HepG2 (cell line): ENCODE measurements around the gene TARBP2. TPM values are rescaled to one million over a fixed set of nuclear protein-coding genes. Genes with fewer than 3 reads are reported as not detected.

Experiments used
- CBFB ChIP-seq: sonication (generic); formaldehyde crosslinking; IDR thresholded peaks from 2 replicates; pipeline ENCODE4 v1.4.0; 2020; ENCODE audit warnings: missing genetic modification reagents
- ETS1 ChIP-seq: sonication (generic); formaldehyde crosslinking; IDR thresholded peaks from 2 replicates; pipeline ENCODE4 v1.4.0; 2020; ENCODE audit warnings: missing genetic modification reagents
- FOXP1 ChIP-seq, 2 experiments: fragments of 450-650 bp in 1 of 2; IDR thresholded peaks; 2 replicates each; pipeline ENCODE4 v1.6.1; 2017 to 2018; ENCODE audit warnings: antibody characterized with exemption in 1 of 2
- GATAD2A ChIP-seq: IDR thresholded peaks from 2 replicates; pipeline ENCODE4 v1.6.1; 2016
- KLF16 ChIP-seq, 2 experiments: sonication (generic) in 1 of 2; formaldehyde crosslinking in 1 of 2; IDR thresholded peaks; 2 replicates each; pipeline versions ENCODE4 v1.6.1 to v1.8.0; 2016 to 2023; ENCODE audit warnings: missing genetic modification reagents in 2 of 2, missing compliant biosample characterization in 1 of 2
- LBX2 ChIP-seq: sonication (generic); formaldehyde crosslinking; IDR thresholded peaks from 2 replicates; pipeline ENCODE4 v1.5.0; 2020; ENCODE audit warnings: missing genetic modification reagents, mild to moderate bottlenecking, borderline replicate concordance
- PRMT3 ChIP-seq: sonication (generic); formaldehyde crosslinking; IDR thresholded peaks from 2 replicates; pipeline ENCODE4 v1.8.1; 2022; ENCODE audit warnings: low read depth, mild to moderate bottlenecking, moderate library complexity, missing genetic modification reagents, borderline replicate concordance
- RAD21 ChIP-seq: fragments of 450-650 bp; formaldehyde crosslinking; IDR thresholded peaks from 2 replicates; pipeline ENCODE4 v1.5.0; 2020; ENCODE audit warnings: mild to moderate bottlenecking
- RBM22 ChIP-seq: fragments of 200-400 bp; formaldehyde crosslinking; optimal IDR thresholded peaks from 2 replicates; pipeline ENCODE3; 2017; ENCODE audit warnings: mild to moderate bottlenecking, low read length, moderate library complexity
- SOX5 ChIP-seq: IDR thresholded peaks from 2 replicates; pipeline ENCODE4 v1.6.1; 2016; ENCODE audit warnings: borderline replicate concordance
- TEAD3 ChIP-seq: optimal IDR thresholded peaks from 2 replicates; pipeline ENCODE3; 2016; ENCODE audit warnings: borderline replicate concordance
- THRA ChIP-seq: sonication (generic); formaldehyde crosslinking; IDR thresholded peaks from 2 replicates; pipeline ENCODE4 v1.4.0; 2020; ENCODE audit warnings: missing genetic modification reagents, borderline replicate concordance
- UBTF ChIP-seq: sonication (generic); formaldehyde crosslinking; IDR thresholded peaks from 2 replicates; pipeline ENCODE4 v1.4.0; 2020; ENCODE audit warnings: mild to moderate bottlenecking, missing genetic modification reagents
- ZKSCAN8 ChIP-seq: IDR thresholded peaks from 2 replicates; pipeline ENCODE4 v1.6.1; 2016; ENCODE audit warnings: borderline replicate concordance, missing genetic modification reagents, missing compliant biosample characterization
- ZNF18 ChIP-seq: sonication (generic); formaldehyde crosslinking; IDR thresholded peaks from 2 replicates; pipeline ENCODE4 v1.8.0; 2022; ENCODE audit warnings: mild to moderate bottlenecking, missing genetic modification reagents; ENCODE audit not compliant: insufficient replicate concordance
- ZNF225 ChIP-seq: sonication (generic); formaldehyde crosslinking; IDR thresholded peaks from 2 replicates; pipeline ENCODE4 v1.4.0; 2020; ENCODE audit warnings: mild to moderate bottlenecking, missing genetic modification reagents
- ZNF414 ChIP-seq: sonication (generic); formaldehyde crosslinking; IDR thresholded peaks from 2 replicates; pipeline ENCODE4 v1.5.0; 2020; ENCODE audit warnings: missing genetic modification reagents
- ZNF574 ChIP-seq: sonication (generic); formaldehyde crosslinking; IDR thresholded peaks from 2 replicates; pipeline ENCODE4 v1.4.0; 2020; ENCODE audit warnings: missing genetic modification reagents
- polyA plus RNA-seq, 8 experiments: library from polyadenylated mRNA; depleted of rRNA in 3 of 8; stranded (reverse) in 7 of 8; unstranded in 1 of 8; fragments of >200 nt; fragmentation: Illumina TruSeq in 4 of 8; extraction: Trizol in 4 of 8; gene quantifications; 2 replicates each; pipeline versions ENCODE4 v1.2.1 to v1.2.3, GENCODE V29; 2011 to 2016; ENCODE audit warnings: low read depth in 4 of 8, missing spikeins in 1 of 8, mixed read lengths in 1 of 8; ENCODE audit not compliant: insufficient read depth in 1 of 8
- total RNA-seq, 5 experiments: library from RNA; depleted of rRNA; stranded (reverse); fragments of >200 nt; fragmentation: Illumina TruSeq; extraction: Trizol; gene quantifications; 2 replicates each; pipeline ENCODE4 v1.2.3, GENCODE V29; 2016; ENCODE audit warnings: low read depth in 1 of 5

Gene TARBP2
- total and polyA plus RNA-seq, 2 of the 13 experiments (the other 11 are each of a cell fraction or from before 2014, with no cell fraction given) = 47.0 to 55.5 TPM

GRCh38 chr12:53543539-53543938 is 42.5 kb downstream of the TARBP2 start (continued):
- TF ChIP-seq THRA = no peak
- TF ChIP-seq PRMT3 (CRISPR knock-in tag) = no peak
- TF ChIP-seq ZKSCAN8 = 0 out of 2 replicates have a peak, but pooled peaks have one; percentile 29
- no peak for TF ChIP-seq ZNF18 (CRISPR knock-in tag)
- TF ChIP-seq ZNF414 (CRISPR knock-in tag) = no peak
- TF ChIP-seq ETS1 (CRISPR knock-in tag) = no peak
- no peak for TF ChIP-seq LBX2 (CRISPR knock-in tag)
- 0 out of 2 replicates have a peak, but pooled peaks have one; percentile 9 for TF ChIP-seq SOX5 (CRISPR knock-in tag)
- TF ChIP-seq UBTF (CRISPR knock-in tag) = no peak
- no peak for TF ChIP-seq ZNF225
- peak; percentile 3 for TF ChIP-seq TEAD3 (CRISPR knock-in tag)
- peak; percentile 90 for TF ChIP-seq ZNF574
- TF ChIP-seq KLF16 (CRISPR knock-in tag; IDR thresholded peaks at IDR 0.05) = no peak
- peak; percentile 27; the same call in 1 of the 2 replicates for TF ChIP-seq GATAD2A (CRISPR knock-in tag)
- no peak for TF ChIP-seq RBM22
- TF ChIP-seq RAD21 (CRISPR knock-in tag) = peak; percentile 75
- no peak for TF ChIP-seq CBFB
- no peak for TF ChIP-seq FOXP1 (IDR thresholded peaks at IDR 0.05)
- 0 out of 2 replicates have a peak, but pooled peaks have one; percentile 4 for TF ChIP-seq FOXP1 (CRISPR knock-in tag; IDR thresholded peaks at IDR 0.05)
